OCI-LY7 (cell line): ENCODE results near the gene SLC35C1. TPM values are rescaled to one million over a fixed set of nuclear protein-coding genes. Genes with fewer than 3 reads are reported as not detected.
"Not testable (repeated sequence)": the region's sequence is repeated elsewhere in the genome, so short reads cannot be mapped to it uniquely, and the experiment has no call there.

Experiments used
- BruUV-seq: library from RNA; stranded (reverse); fragments of 400-500 nt; replicated peaks from 2 replicates; lab custom pipeline; 2021; lab: Mats Ljungman, UMichigan
- CTCF ChIA-PET: fragments of 300-600 bp; sonication (Branson Sonifier 250); formaldehyde crosslinking; loops from one replicate; lab custom pipeline; 2022; ENCODE audit warnings: antibody characterized with exemption; ENCODE audit not compliant: unreplicated experiment; lab: Charles Lee
- POLR2A ChIA-PET: fragments of 300-600 bp; sonication (Branson Sonifier 250); formaldehyde crosslinking; loops from one replicate; lab custom pipeline; 2022; ENCODE audit warnings: antibody characterized with exemption; lab: Charles Lee
- DNase-seq: peaks from one replicate; pipeline ENCODE4 v3.0.0-alpha.2; 2015; ENCODE audit warnings: low spot score
- H2AFZ ChIP-seq: fragments of 200-600 bp; sonication (generic), shearing (Covaris generic); 2 replicates; pipeline ENCODE4 v1.6.1; 2014; ENCODE audit warnings: mild to moderate bottlenecking, antibody characterized with exemption, low read length, moderate library complexity
- H3K27ac ChIP-seq: fragments of 200-600 bp; sonication (generic); 2 replicates; pipeline ENCODE4 v1.5.1; 2014; ENCODE audit warnings: mixed run types, low read depth, mild to moderate bottlenecking, moderate library complexity, low read length, inconsistent platforms; ENCODE audit not compliant: poor library complexity, severe bottlenecking
- H3K36me3 ChIP-seq: fragments of 200-600 bp; sonication (generic); 2 replicates; pipeline ENCODE4 v1.6.1; 2014; ENCODE audit warnings: mild to moderate bottlenecking, antibody characterized with exemption, low read length, moderate library complexity, mixed read lengths; ENCODE audit not compliant: insufficient read depth
- H3K4me1 ChIP-seq: fragments of 200-600 bp; sonication (generic); 2 replicates; pipeline ENCODE4 v1.5.1; 2014; ENCODE audit warnings: mild to moderate bottlenecking, low read length; ENCODE audit not compliant: insufficient read depth, poor library complexity, severe bottlenecking
- H3K4me2 ChIP-seq: fragments of 200-600 bp; sonication (generic); 2 replicates; pipeline ENCODE4 v1.6.1; 2014; ENCODE audit warnings: mild to moderate bottlenecking, low read length
- H3K4me3 ChIP-seq: fragments of 200-600 bp; sonication (generic); 2 replicates; pipeline ENCODE4 v1.5.1; 2014; ENCODE audit warnings: mild to moderate bottlenecking, low read depth, low read length; ENCODE audit not compliant: poor library complexity, severe bottlenecking
- H3K79me2 ChIP-seq: fragments of 200-600 bp; sonication (generic); 2 replicates; pipeline ENCODE4 v1.6.1; 2016; ENCODE audit warnings: low read depth, mild to moderate bottlenecking, low read length, moderate library complexity, mixed read lengths; ENCODE audit not compliant: insufficient read depth
- H3K9me2 ChIP-seq: fragments of 200-600 bp; sonication (generic); 2 replicates; pipeline ENCODE4 v1.6.1; 2016; ENCODE audit warnings: mild to moderate bottlenecking, low read length, mixed read lengths; ENCODE audit not compliant: insufficient read depth
- H3K9me3 ChIP-seq: fragments of 200-600 bp; sonication (generic); 2 replicates; pipeline ENCODE4 v1.6.1; 2014; ENCODE audit warnings: mild to moderate bottlenecking, mixed run types, low read length, mixed read lengths
- H4K20me1 ChIP-seq: fragments of 200-600 bp; sonication (generic); 2 replicates; pipeline ENCODE4 v1.6.1; 2014; ENCODE audit warnings: mild to moderate bottlenecking, antibody characterized with exemption, low read length, moderate library complexity, mixed read lengths; ENCODE audit not compliant: insufficient read depth
- EZH2phosphoT487 ChIP-seq: fragments of 200-600 bp; sonication (generic); IDR thresholded peaks from 2 replicates; pipeline ENCODE4 v1.6.1; 2018; ENCODE audit warnings: low read depth, borderline replicate concordance, mild to moderate bottlenecking, mixed run types, antibody characterized with exemption, low read length, moderate library complexity, mixed read lengths
- intact Hi-C: fragments of 100-400 bp; cut with micrococcal nuclease; formaldehyde crosslinking; loops from one replicate; pipeline ENCODE4 v1.10.0; 2022; ENCODE audit not compliant: unreplicated experiment
- total RNA-seq, 2 experiments: library from RNA; depleted of rRNA in 1 of 2; stranded (reverse); fragments of >200 nt in 1 of 2; shearing (Covaris generic) in 1 of 2; gene quantifications; 2 replicates each; pipeline ENCODE4 v1.2.3, GENCODE V29; 2014 to 2022
- TF ChIP-seq, protein P1 (sequence below): fragments of 200-600 bp; sonication (generic); conservative IDR thresholded peaks from 2 replicates; pipeline ENCODE4 v1.5.1; 2014; ENCODE audit warnings: mild to moderate bottlenecking, antibody characterized with exemption, low read length, moderate library complexity, mixed read lengths

The SLC35C1 gene
- total RNA-seq, 2 experiments from 2014 or later, result 3.3 to 9.2 TPM

DNA sequence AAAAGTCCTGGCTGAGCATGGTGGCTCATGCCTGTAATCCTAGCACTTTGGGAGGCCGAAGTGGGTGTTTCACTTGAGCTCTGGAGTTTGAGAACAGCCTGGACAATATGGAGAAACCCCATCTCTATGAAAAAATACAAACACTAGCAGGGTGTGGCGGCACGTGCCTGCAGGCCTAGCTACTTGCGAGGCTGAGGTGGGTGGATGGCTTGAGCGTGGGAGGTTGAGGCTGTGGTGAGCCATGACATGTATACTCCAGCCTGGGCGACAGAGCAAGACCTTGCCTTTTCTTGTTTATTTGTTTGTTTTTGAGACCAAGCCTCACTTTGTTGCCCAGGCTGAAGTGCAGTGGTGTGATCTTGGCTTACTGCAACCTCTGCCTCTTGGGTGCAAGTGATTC, 34.3 kb downstream of the SLC35C1 start:
- H3K79me2 ChIP-seq, result no peaks in the 10 kb centered on the region
- H3K4me3 ChIP-seq, result no peak overlapping the region
- no peak overlapping the region for H3K27ac ChIP-seq
- H3K36me3 ChIP-seq, result no peaks in the 10 kb centered on the region
- H4K20me1 ChIP-seq, result no peaks in the 10 kb centered on the region
- intact Hi-C loops, result no loop called here
- ChIA-PET POLR2A (interaction anchor here (1.2 kb wide), 1 partner anchor 23 kb away, joined by 3 read pairs; no protein-coding TSS in a partner anchor), CTCF (no interaction called here)
- H3K4me1 ChIP-seq, result peaks cover 11% of the 10 kb centered on the region
- H3K9me2 ChIP-seq, result no peaks in the 10 kb centered on the region
- BruUV-seq, result no TSS peak
- TF ChIP-seq, protein P1, sequence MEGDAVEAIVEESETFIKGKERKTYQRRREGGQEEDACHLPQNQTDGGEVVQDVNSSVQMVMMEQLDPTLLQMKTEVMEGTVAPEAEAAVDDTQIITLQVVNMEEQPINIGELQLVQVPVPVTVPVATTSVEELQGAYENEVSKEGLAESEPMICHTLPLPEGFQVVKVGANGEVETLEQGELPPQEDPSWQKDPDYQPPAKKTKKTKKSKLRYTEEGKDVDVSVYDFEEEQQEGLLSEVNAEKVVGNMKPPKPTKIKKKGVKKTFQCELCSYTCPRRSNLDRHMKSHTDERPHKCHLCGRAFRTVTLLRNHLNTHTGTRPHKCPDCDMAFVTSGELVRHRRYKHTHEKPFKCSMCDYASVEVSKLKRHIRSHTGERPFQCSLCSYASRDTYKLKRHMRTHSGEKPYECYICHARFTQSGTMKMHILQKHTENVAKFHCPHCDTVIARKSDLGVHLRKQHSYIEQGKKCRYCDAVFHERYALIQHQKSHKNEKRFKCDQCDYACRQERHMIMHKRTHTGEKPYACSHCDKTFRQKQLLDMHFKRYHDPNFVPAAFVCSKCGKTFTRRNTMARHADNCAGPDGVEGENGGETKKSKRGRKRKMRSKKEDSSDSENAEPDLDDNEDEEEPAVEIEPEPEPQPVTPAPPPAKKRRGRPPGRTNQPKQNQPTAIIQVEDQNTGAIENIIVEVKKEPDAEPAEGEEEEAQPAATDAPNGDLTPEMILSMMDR, result no peak
- no peak for TF ChIP-seq EZH2phosphoT487
- H3K9me3 ChIP-seq, result no peaks in the 10 kb centered on the region
- no peak overlapping the region for H2AFZ ChIP-seq
- no peak overlapping the region for H3K4me2 ChIP-seq
- DNase-seq, result no peak

DNA sequence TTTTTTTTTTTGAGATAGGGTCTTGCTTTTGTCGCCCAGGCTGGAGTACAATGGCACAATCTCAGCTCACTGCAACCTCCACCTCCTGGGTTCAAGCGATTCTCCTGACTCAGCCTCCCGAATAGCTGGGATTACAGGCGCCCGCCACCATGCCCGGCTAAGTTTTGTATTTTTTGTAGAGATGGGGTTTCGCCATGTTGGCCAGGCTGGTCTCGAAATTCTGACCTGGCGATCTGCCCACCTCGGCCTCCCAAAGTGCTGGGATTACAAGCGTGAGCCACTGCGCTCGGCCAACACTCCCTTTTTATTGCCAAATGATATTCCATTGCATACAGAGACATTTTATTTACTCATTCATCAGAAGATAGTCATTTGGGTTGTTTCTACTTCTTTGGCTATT, 35.3 kb downstream of the SLC35C1 start:
- H2AFZ ChIP-seq, H3K79me2 ChIP-seq, H3K4me2 ChIP-seq, H3K9me3 ChIP-seq, DNase-seq, H4K20me1 ChIP-seq, CTCF ChIA-PET, BruUV-seq, H3K27ac ChIP-seq, intact Hi-C loops, H3K4me3 ChIP-seq, H3K9me2 ChIP-seq, H3K36me3 ChIP-seq: not testable (repeated sequence)
- peaks cover 11% of the 10 kb centered on the region for H3K4me1 ChIP-seq
- POLR2A ChIA-PET, result interaction anchor here (1.2 kb wide), 1 partner anchor 22 kb away, joined by 3 read pairs; no protein-coding TSS in a partner anchor

DNA sequence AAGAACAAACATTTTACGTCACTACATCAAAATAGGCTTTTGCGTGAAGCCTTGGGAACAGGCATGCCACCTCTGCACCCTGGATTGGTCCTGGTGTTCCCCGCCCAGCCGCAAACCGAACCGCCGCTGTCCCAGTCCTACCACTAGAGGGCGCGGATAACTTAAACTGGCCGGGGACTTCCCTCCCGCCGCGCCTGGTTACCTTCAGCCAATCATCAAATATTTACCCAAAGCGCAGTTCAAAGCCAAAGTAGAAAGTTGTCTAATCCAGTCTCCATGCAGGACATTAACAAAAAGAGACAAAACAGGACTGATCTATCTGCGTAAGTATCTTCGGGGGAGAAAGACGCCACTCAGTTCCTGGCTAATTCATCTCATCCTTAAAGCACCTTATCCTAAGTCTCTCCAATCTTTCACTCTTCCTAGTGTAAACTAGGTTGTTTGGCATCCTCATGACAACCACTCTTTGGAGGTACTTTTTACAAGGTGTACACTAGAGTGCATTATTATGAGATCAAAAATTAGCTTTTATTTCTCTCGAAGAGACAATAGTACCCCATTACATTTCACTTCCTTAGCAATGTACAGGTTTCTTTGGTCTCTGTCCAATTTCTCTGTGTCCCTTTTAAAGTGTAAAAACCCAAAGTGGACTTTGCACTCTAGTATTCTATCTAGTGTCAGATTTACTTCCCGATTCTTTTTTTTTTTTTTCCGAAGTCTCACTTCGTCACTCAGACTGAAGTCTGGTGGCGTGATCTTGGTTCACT, 38.4 kb downstream of the SLC35C1 start:
- POLR2A ChIA-PET, result interaction anchor here (0.6 to 1.6 kb wide), 8 partner anchors 13 to 1002 kb away, joined by 3 to 4 read pairs (median 3); no protein-coding TSS in a partner anchor
- peak overlapping the region; percentile 57 for H3K4me2 ChIP-seq
- intact Hi-C loops, result loop anchor here (1.0 to 2.0 kb wide), 2 partner anchors 89 to 163 kb away; no protein-coding TSS in a partner anchor
- peaks cover 21% of the 10 kb centered on the region for H3K4me1 ChIP-seq
- H3K27ac ChIP-seq, result no peak overlapping the region
- peaks cover 4% of the 10 kb centered on the region; the same call in 1 of the 2 replicates for H4K20me1 ChIP-seq
- peak overlapping the region; percentile 89; the same call in 1 of the 2 replicates for H2AFZ ChIP-seq
- peak overlapping the region; percentile 39 for H3K4me3 ChIP-seq
- BruUV-seq, result no TSS peak
- CTCF ChIA-PET, result interaction anchor here (1.0 kb wide), 2 partner anchors 8 to 163 kb away, joined by 3 read pairs; no protein-coding TSS in a partner anchor
- TF ChIP-seq, protein P1, result peak; percentile 96
- no peak for TF ChIP-seq EZH2phosphoT487
- peaks cover 9% of the 10 kb centered on the region for H3K79me2 ChIP-seq
- no peaks in the 10 kb centered on the region for H3K9me3 ChIP-seq
- H3K9me2 ChIP-seq, result no peaks in the 10 kb centered on the region
- DNase-seq, result peak; percentile 89
- H3K36me3 ChIP-seq, result no peaks in the 10 kb centered on the region
